B cell (primary cell): ENCODE measurements around the gene CHRNA1. TPM values are rescaled to one million over a fixed set of nuclear protein-coding genes. Genes with fewer than 3 reads are reported as not detected.

ENCODE experiments used
- ATAC-seq: fragments of 200-7000 bp; cut with Tn5 transposase; one replicate; pipeline ENCODE4 v1.10.0; 2021; ENCODE audit warnings: low read depth, mild to moderate bottlenecking, moderate number of reproducible peaks, moderate library complexity
- CTCF ChIA-PET: fragments of 350-600 bp; sonication (Branson Sonifier 250); formaldehyde crosslinking; loops from one replicate; lab custom pipeline; 2021; ENCODE audit warnings: antibody characterized with exemption, inconsistent platforms; lab: Charles Lee
- POLR2A ChIA-PET: fragments of 350-600 bp; sonication (Branson Sonifier 250); formaldehyde crosslinking; loops from one replicate; lab custom pipeline; 2021; ENCODE audit warnings: antibody characterized with exemption; lab: Charles Lee
- DNase-seq: peaks from one replicate; pipeline ENCODE4 v3.0.0; 2013
- H2AFZ ChIP-seq: 2 replicates; pipeline ENCODE4 v1.6.1; 2012; ENCODE audit warnings: mild to moderate bottlenecking, low read depth, low read length; ENCODE audit not compliant: insufficient read depth, poor library complexity, severe bottlenecking
- H3K27ac ChIP-seq, 2 donors: 1 replicate in 1 of 2; 2 replicates in 1 of 2; pipeline ENCODE4 v1.5.1; 2012 to 2013; ENCODE audit warnings: low read length in 2 of 2, mild to moderate bottlenecking in 2 of 2, moderate library complexity in 1 of 2
- H3K27me3 ChIP-seq, 4 experiments: fragments of 200-600 bp in 1 of 4; sonication (generic) in 1 of 4; replicated peaks in 1 of 4; 1 replicate in 2 of 4; 2 replicates in 2 of 4; pipeline versions ENCODE4 v1.6.1 to v1.7.0; 2013 to 2016; ENCODE audit warnings: low read length in 3 of 4, mild to moderate bottlenecking in 2 of 4, mixed read lengths in 1 of 4, moderate library complexity in 1 of 4; ENCODE audit not compliant: insufficient read depth in 4 of 4, control insufficient read depth in 3 of 4; ENCODE audit errors: control extremely low read depth in 1 of 4
- H3K36me3 ChIP-seq, 2 experiments: replicated peaks in 1 of 2; 1 replicate in 1 of 2; 2 replicates in 1 of 2; pipeline versions ENCODE4 v1.6.1 to v1.7.1; 2013; ENCODE audit warnings: low read length in 1 of 2; ENCODE audit not compliant: insufficient read depth in 2 of 2, control insufficient read depth in 1 of 2; ENCODE audit errors: control extremely low read depth in 1 of 2, extremely low read depth in 1 of 2
- H3K4me1 ChIP-seq, 2 donors: fragments of 200-600 bp in 1 of 2; sonication (generic) in 1 of 2; 1 replicate in 1 of 2; 2 replicates in 1 of 2; pipeline versions ENCODE4 v1.5.1 to v1.6.1; 2013 to 2017; ENCODE audit warnings: low read length in 2 of 2; ENCODE audit not compliant: control insufficient read depth in 2 of 2, insufficient read depth in 2 of 2
- H3K4me2 ChIP-seq: replicated peaks from 2 replicates; pipeline ENCODE3; 2012; ENCODE audit warnings: mild to moderate bottlenecking, low read depth, low read length; ENCODE audit not compliant: poor library complexity, severe bottlenecking
- H3K4me3 ChIP-seq, 5 experiments: fragments of 200-600 bp in 1 of 5; sonication (generic) in 1 of 5; 1 replicate in 3 of 5; 2 replicates in 2 of 5; pipeline versions ENCODE4 v1.5.1 to v1.7.0; 2011 to 2016; ENCODE audit warnings: low read length in 4 of 5, mild to moderate bottlenecking in 4 of 5, low read depth in 2 of 5, control low read depth in 1 of 5, moderate library complexity in 1 of 5; ENCODE audit not compliant: insufficient read depth in 1 of 5; ENCODE audit errors: control extremely low read depth in 1 of 5, extremely low read depth in 1 of 5
- H3K79me2 ChIP-seq: fragments of 200-600 bp; sonication (generic); one replicate; pipeline ENCODE4 v1.6.0; 2016; ENCODE audit warnings: low read length; ENCODE audit not compliant: control insufficient read depth, insufficient read depth
- H3K9ac ChIP-seq: fragments of 200-600 bp; sonication (generic); 2 replicates; pipeline ENCODE4 v1.6.1; 2017; ENCODE audit warnings: mild to moderate bottlenecking, low read length, moderate library complexity
- H3K9me3 ChIP-seq, 3 donors: one replicate each; pipeline versions ENCODE4 v1.6.1 to v1.7.1; 2013; ENCODE audit warnings: low read length in 2 of 3; ENCODE audit not compliant: control insufficient read depth in 2 of 3, insufficient read depth in 1 of 3; ENCODE audit errors: control extremely low read depth in 1 of 3
- H4K20me1 ChIP-seq: 2 replicates; pipeline ENCODE4 v1.6.0; 2012; ENCODE audit warnings: mild to moderate bottlenecking, low read length; ENCODE audit not compliant: insufficient read depth, control insufficient read depth, poor library complexity, severe bottlenecking
- H3K27ac Mint-ChIP-seq: one replicate; pipeline ENCODE4 v1.8.0; 2021; ENCODE audit warnings: mixed read lengths
- H3K27me3 Mint-ChIP-seq: one replicate; pipeline ENCODE4 v1.8.0; 2021; ENCODE audit warnings: mixed read lengths
- H3K4me1 Mint-ChIP-seq: one replicate; pipeline ENCODE4 v1.8.0; 2021; ENCODE audit warnings: mixed read lengths
- H3K4me3 Mint-ChIP-seq: one replicate; pipeline ENCODE4 v1.8.0; 2021; ENCODE audit warnings: mixed read lengths
- H3K9me3 Mint-ChIP-seq: one replicate; pipeline ENCODE4 v1.8.0; 2022; ENCODE audit warnings: mixed read lengths; ENCODE audit not compliant: insufficient read depth
- EZH2 ChIP-seq: IDR thresholded peaks from 2 replicates; pipeline ENCODE4 v1.6.1; 2012; ENCODE audit warnings: borderline replicate concordance, low read depth, mild to moderate bottlenecking, moderate library complexity, low read length; ENCODE audit not compliant: insufficient read depth, poor library complexity, severe bottlenecking
- WGBS: methylation state at CpG from one replicate; pipeline ENCODE4 v1.1.5; 2013; ENCODE audit warnings: missing lambda C conversion rate; ENCODE audit not compliant: insufficient coverage; 5-methylcytosine and 5-hydroxymethylcytosine counted together
- intact Hi-C: fragments of 100-400 bp; cut with micrococcal nuclease; formaldehyde crosslinking; loops from one replicate; pipeline ENCODE4 v1.10.0; 2022
- polyA plus RNA-seq: library from polyadenylated mRNA; depleted of rRNA; stranded (reverse); fragments of >200 nt; gene quantifications from 2 replicates; pipeline ENCODE4 v1.2.3, GENCODE V29; 2012
- total RNA-seq, 2 donors: library from RNA; stranded (reverse); fragments of 120-200 nt in 1 of 2; gene quantifications; 1 replicate in 1 of 2; 2 replicates in 1 of 2; pipeline versions ENCODE4 v1.2.3 to v1.2.4, GENCODE V29; 2013 to 2022
- TF ChIP-seq, protein P1 (sequence below): fragments of 200-600 bp; IDR thresholded peaks from one replicate; pipeline ENCODE4 v1.8.0; 2022; ENCODE audit warnings: antibody characterized with exemption, mild to moderate bottlenecking

Gene CHRNA1
- total and polyA plus RNA-seq, 2 donors (not counting 1 experiment from before 2014, with no cell fraction given) = 0.20 to 0.22 TPM

DNA sequence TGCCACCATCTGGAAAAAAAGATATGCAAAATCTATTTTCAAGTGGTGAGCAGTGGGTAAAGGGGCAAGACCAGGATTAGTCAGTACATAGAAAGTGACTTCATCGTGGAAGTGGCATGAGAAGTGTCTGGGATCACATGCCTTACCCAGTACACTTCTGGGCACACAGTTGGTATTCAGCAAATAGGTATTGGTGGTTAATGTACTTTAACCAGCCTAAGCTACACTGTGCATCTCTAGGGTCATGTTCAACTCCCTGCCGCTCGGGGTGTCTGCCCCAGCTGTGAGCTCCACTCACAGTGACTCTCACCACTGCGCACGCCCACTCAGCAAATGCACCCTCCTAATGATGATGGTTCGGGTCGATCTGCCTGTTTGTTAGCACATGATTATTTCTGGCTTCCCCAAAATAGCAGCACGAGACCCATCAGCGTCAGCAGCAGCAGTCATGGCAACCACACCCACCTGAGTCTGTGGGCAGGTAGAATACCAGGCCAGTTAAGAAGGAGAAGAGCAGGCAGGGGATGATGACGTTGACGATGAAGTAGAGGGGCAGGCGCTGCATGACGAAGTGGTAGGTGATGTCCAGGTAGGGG, 11.1 kb downstream of the CHRNA1 start:
- H3K4me2 ChIP-seq = peak overlapping the region; percentile 49
- WGBS = 71% methylated on average over 11 of the region's 13 CpGs
- POLR2A ChIA-PET = interaction anchor here (0.7 kb wide), 1 partner anchor 38 kb away, joined by 3 read pairs; no protein-coding TSS in a partner anchor
- Mint-ChIP-seq H3K27me3 (peaks cover 3% of the 10 kb centered on the region), H3K27ac (peak overlapping the region; percentile 92), H3K4me1 (peaks cover 47% of the 10 kb centered on the region), H3K9me3 (no peaks in the 10 kb centered on the region), H3K4me3 (peak overlapping the region; percentile 73)
- no peaks in the 10 kb centered on the region for H4K20me1 ChIP-seq
- H3K27me3 ChIP-seq = peaks cover 0 to 10% (median 0%) of the 10 kb centered on the region in 4 experiments
- no peaks in the 10 kb centered on the region for H3K36me3 ChIP-seq
- H3K27ac ChIP-seq = peak overlapping the region; percentile 48 to 75
- peak overlapping the region; percentile 16 for H3K9ac ChIP-seq
- intact Hi-C loops = loop anchor here (5.0 kb wide), 2 partner anchors 414 to 429 kb away; partner anchors contain the start of genes ATF2 and ATP5MC3
- H3K9me3 ChIP-seq = no peaks in the 10 kb centered on the region
- CTCF ChIA-PET = interaction anchor here (0.7 to 1.0 kb wide), 3 partner anchors 19 to 1248 kb away, joined by 3 to 4 read pairs (median 3); no protein-coding TSS in a partner anchor
- H3K79me2 ChIP-seq = no peaks in the 10 kb centered on the region
- no peak for TF ChIP-seq EZH2
- TF ChIP-seq, protein P1, sequence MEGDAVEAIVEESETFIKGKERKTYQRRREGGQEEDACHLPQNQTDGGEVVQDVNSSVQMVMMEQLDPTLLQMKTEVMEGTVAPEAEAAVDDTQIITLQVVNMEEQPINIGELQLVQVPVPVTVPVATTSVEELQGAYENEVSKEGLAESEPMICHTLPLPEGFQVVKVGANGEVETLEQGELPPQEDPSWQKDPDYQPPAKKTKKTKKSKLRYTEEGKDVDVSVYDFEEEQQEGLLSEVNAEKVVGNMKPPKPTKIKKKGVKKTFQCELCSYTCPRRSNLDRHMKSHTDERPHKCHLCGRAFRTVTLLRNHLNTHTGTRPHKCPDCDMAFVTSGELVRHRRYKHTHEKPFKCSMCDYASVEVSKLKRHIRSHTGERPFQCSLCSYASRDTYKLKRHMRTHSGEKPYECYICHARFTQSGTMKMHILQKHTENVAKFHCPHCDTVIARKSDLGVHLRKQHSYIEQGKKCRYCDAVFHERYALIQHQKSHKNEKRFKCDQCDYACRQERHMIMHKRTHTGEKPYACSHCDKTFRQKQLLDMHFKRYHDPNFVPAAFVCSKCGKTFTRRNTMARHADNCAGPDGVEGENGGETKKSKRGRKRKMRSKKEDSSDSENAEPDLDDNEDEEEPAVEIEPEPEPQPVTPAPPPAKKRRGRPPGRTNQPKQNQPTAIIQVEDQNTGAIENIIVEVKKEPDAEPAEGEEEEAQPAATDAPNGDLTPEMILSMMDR = no peak
- peaks cover 44 to 49% of the 10 kb centered on the region in 2 donors for H3K4me1 ChIP-seq
- H3K4me3 ChIP-seq = peak overlapping the region in 2 of 5 experiments; percentile 12 to 15
- peak; percentile 84 for DNase-seq
- H2AFZ ChIP-seq = peak overlapping the region; percentile 3
- ATAC-seq = peak; percentile 49
